H1 (cell line): ENCODE results near the gene COL6A6. TPM values are rescaled to one million over a fixed set of nuclear protein-coding genes. Genes with fewer than 3 reads are reported as not detected.

Experiments used
- polyA plus RNA-seq, 7 experiments: library from polyadenylated mRNA; depleted of rRNA in 3 of 7; stranded (reverse) in 5 of 7; unstranded in 2 of 7; fragments of >200 nt in 5 of 7; fragments of 200-250 nt in 2 of 7; gene quantifications; 1 replicate in 5 of 7; 2 replicates in 1 of 7; 4 replicates in 1 of 7; pipeline versions ENCODE4 v1.2.1 to v1.2.3, GENCODE V29; 2011 to 2013; ENCODE audit warnings: missing spikeins in 2 of 7, mixed read lengths in 2 of 7
- total RNA-seq: library from RNA; stranded (reverse); fragmentation: NEBNext Ultra II Directional; extraction: Animal tissue kit (Norgen Biotek cat#: 25700); gene quantifications from 2 replicates; pipeline ENCODE4 v1.2.1, GENCODE V29; 2021
- TF ChIP-seq, protein P1 (sequence below): fragments of 300-600 bp; sonication (generic); IDR thresholded peaks from 2 replicates; pipeline ENCODE4 v1.7.1; 2012; ENCODE audit warnings: low read length, moderate library complexity, mild to moderate bottlenecking, inconsistent platforms; ENCODE audit not compliant: insufficient replicate concordance

COL6A6 gene
- total and polyA plus RNA-seq, 2 of the 8 experiments (the other 6 are each of a cell fraction or from before 2014, with no cell fraction given): 0.02 to 0.09 TPM

DNA sequence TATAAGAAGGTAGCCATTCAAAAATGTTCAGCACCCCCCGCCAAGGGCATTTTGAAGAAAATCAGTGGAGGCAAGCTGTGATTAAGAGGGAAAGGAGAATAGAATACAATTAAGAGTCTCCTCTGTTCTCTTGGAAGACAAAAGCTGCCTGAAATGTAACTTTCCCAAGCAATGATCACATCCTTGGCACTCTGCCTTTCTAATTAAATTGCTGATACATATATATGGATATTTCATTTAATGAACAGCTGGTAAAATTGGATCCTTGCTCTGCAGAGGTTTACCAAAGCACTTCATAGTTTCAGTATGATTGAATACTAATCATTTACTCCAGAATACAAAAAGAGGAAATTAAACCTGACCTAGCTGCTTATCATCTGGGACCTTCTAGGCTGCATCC lies 10.4 kb downstream of the COL6A6 start (continued):
- TF ChIP-seq, protein P1, sequence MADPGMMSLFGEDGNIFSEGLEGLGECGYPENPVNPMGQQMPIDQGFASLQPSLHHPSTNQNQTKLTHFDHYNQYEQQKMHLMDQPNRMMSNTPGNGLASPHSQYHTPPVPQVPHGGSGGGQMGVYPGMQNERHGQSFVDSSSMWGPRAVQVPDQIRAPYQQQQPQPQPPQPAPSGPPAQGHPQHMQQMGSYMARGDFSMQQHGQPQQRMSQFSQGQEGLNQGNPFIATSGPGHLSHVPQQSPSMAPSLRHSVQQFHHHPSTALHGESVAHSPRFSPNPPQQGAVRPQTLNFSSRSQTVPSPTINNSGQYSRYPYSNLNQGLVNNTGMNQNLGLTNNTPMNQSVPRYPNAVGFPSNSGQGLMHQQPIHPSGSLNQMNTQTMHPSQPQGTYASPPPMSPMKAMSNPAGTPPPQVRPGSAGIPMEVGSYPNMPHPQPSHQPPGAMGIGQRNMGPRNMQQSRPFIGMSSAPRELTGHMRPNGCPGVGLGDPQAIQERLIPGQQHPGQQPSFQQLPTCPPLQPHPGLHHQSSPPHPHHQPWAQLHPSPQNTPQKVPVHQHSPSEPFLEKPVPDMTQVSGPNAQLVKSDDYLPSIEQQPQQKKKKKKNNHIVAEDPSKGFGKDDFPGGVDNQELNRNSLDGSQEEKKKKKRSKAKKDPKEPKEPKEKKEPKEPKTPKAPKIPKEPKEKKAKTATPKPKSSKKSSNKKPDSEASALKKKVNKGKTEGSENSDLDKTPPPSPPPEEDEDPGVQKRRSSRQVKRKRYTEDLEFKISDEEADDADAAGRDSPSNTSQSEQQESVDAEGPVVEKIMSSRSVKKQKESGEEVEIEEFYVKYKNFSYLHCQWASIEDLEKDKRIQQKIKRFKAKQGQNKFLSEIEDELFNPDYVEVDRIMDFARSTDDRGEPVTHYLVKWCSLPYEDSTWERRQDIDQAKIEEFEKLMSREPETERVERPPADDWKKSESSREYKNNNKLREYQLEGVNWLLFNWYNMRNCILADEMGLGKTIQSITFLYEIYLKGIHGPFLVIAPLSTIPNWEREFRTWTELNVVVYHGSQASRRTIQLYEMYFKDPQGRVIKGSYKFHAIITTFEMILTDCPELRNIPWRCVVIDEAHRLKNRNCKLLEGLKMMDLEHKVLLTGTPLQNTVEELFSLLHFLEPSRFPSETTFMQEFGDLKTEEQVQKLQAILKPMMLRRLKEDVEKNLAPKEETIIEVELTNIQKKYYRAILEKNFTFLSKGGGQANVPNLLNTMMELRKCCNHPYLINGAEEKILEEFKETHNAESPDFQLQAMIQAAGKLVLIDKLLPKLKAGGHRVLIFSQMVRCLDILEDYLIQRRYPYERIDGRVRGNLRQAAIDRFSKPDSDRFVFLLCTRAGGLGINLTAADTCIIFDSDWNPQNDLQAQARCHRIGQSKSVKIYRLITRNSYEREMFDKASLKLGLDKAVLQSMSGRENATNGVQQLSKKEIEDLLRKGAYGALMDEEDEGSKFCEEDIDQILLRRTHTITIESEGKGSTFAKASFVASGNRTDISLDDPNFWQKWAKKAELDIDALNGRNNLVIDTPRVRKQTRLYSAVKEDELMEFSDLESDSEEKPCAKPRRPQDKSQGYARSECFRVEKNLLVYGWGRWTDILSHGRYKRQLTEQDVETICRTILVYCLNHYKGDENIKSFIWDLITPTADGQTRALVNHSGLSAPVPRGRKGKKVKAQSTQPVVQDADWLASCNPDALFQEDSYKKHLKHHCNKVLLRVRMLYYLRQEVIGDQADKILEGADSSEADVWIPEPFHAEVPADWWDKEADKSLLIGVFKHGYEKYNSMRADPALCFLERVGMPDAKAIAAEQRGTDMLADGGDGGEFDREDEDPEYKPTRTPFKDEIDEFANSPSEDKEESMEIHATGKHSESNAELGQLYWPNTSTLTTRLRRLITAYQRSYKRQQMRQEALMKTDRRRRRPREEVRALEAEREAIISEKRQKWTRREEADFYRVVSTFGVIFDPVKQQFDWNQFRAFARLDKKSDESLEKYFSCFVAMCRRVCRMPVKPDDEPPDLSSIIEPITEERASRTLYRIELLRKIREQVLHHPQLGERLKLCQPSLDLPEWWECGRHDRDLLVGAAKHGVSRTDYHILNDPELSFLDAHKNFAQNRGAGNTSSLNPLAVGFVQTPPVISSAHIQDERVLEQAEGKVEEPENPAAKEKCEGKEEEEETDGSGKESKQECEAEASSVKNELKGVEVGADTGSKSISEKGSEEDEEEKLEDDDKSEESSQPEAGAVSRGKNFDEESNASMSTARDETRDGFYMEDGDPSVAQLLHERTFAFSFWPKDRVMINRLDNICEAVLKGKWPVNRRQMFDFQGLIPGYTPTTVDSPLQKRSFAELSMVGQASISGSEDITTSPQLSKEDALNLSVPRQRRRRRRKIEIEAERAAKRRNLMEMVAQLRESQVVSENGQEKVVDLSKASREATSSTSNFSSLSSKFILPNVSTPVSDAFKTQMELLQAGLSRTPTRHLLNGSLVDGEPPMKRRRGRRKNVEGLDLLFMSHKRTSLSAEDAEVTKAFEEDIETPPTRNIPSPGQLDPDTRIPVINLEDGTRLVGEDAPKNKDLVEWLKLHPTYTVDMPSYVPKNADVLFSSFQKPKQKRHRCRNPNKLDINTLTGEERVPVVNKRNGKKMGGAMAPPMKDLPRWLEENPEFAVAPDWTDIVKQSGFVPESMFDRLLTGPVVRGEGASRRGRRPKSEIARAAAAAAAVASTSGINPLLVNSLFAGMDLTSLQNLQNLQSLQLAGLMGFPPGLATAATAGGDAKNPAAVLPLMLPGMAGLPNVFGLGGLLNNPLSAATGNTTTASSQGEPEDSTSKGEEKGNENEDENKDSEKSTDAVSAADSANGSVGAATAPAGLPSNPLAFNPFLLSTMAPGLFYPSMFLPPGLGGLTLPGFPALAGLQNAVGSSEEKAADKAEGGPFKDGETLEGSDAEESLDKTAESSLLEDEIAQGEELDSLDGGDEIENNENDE: no peak
